B cell (primary cell): ENCODE results near the gene CHST8. TPM values are rescaled to one million over a fixed set of nuclear protein-coding genes. Genes with fewer than 3 reads are reported as not detected.

Experiments
- ATAC-seq: fragments of 200-7000 bp; cut with Tn5 transposase; one replicate; pipeline ENCODE4 v1.10.0; 2021; ENCODE audit warnings: low read depth, mild to moderate bottlenecking, moderate number of reproducible peaks, moderate library complexity
- CTCF ChIA-PET: fragments of 350-600 bp; sonication (Branson Sonifier 250); formaldehyde crosslinking; loops from one replicate; lab custom pipeline; 2021; ENCODE audit warnings: antibody characterized with exemption, inconsistent platforms; lab: Charles Lee
- POLR2A ChIA-PET: fragments of 350-600 bp; sonication (Branson Sonifier 250); formaldehyde crosslinking; loops from one replicate; lab custom pipeline; 2021; ENCODE audit warnings: antibody characterized with exemption; lab: Charles Lee
- DNase-seq: peaks from one replicate; pipeline ENCODE4 v3.0.0; 2013
- H2AFZ ChIP-seq: 2 replicates; pipeline ENCODE4 v1.6.1; 2012; ENCODE audit warnings: mild to moderate bottlenecking, low read depth, low read length; ENCODE audit not compliant: insufficient read depth, poor library complexity, severe bottlenecking
- H3K27ac ChIP-seq, 2 donors: 1 replicate in 1 of 2; 2 replicates in 1 of 2; pipeline ENCODE4 v1.5.1; 2012 to 2013; ENCODE audit warnings: low read length in 2 of 2, mild to moderate bottlenecking in 2 of 2, moderate library complexity in 1 of 2
- H3K27me3 ChIP-seq, 4 experiments: fragments of 200-600 bp in 1 of 4; sonication (generic) in 1 of 4; replicated peaks in 1 of 4; 1 replicate in 2 of 4; 2 replicates in 2 of 4; pipeline versions ENCODE4 v1.6.1 to v1.7.0; 2013 to 2016; ENCODE audit warnings: low read length in 3 of 4, mild to moderate bottlenecking in 2 of 4, mixed read lengths in 1 of 4, moderate library complexity in 1 of 4; ENCODE audit not compliant: insufficient read depth in 4 of 4, control insufficient read depth in 3 of 4; ENCODE audit errors: control extremely low read depth in 1 of 4
- H3K36me3 ChIP-seq, 2 experiments: replicated peaks in 1 of 2; 1 replicate in 1 of 2; 2 replicates in 1 of 2; pipeline versions ENCODE4 v1.6.1 to v1.7.1; 2013; ENCODE audit warnings: low read length in 1 of 2; ENCODE audit not compliant: insufficient read depth in 2 of 2, control insufficient read depth in 1 of 2; ENCODE audit errors: control extremely low read depth in 1 of 2, extremely low read depth in 1 of 2
- H3K4me1 ChIP-seq, 2 donors: fragments of 200-600 bp in 1 of 2; sonication (generic) in 1 of 2; 1 replicate in 1 of 2; 2 replicates in 1 of 2; pipeline versions ENCODE4 v1.5.1 to v1.6.1; 2013 to 2017; ENCODE audit warnings: low read length in 2 of 2; ENCODE audit not compliant: control insufficient read depth in 2 of 2, insufficient read depth in 2 of 2
- H3K4me2 ChIP-seq: replicated peaks from 2 replicates; pipeline ENCODE3; 2012; ENCODE audit warnings: mild to moderate bottlenecking, low read depth, low read length; ENCODE audit not compliant: poor library complexity, severe bottlenecking
- H3K4me3 ChIP-seq, 5 experiments: fragments of 200-600 bp in 1 of 5; sonication (generic) in 1 of 5; 1 replicate in 3 of 5; 2 replicates in 2 of 5; pipeline versions ENCODE4 v1.5.1 to v1.7.0; 2011 to 2016; ENCODE audit warnings: low read length in 4 of 5, mild to moderate bottlenecking in 4 of 5, low read depth in 2 of 5, control low read depth in 1 of 5, moderate library complexity in 1 of 5; ENCODE audit not compliant: insufficient read depth in 1 of 5; ENCODE audit errors: control extremely low read depth in 1 of 5, extremely low read depth in 1 of 5
- H3K79me2 ChIP-seq: fragments of 200-600 bp; sonication (generic); one replicate; pipeline ENCODE4 v1.6.0; 2016; ENCODE audit warnings: low read length; ENCODE audit not compliant: control insufficient read depth, insufficient read depth
- H3K9ac ChIP-seq: fragments of 200-600 bp; sonication (generic); 2 replicates; pipeline ENCODE4 v1.6.1; 2017; ENCODE audit warnings: mild to moderate bottlenecking, low read length, moderate library complexity
- H3K9me3 ChIP-seq, 3 donors: one replicate each; pipeline versions ENCODE4 v1.6.1 to v1.7.1; 2013; ENCODE audit warnings: low read length in 2 of 3; ENCODE audit not compliant: control insufficient read depth in 2 of 3, insufficient read depth in 1 of 3; ENCODE audit errors: control extremely low read depth in 1 of 3
- H4K20me1 ChIP-seq: 2 replicates; pipeline ENCODE4 v1.6.0; 2012; ENCODE audit warnings: mild to moderate bottlenecking, low read length; ENCODE audit not compliant: insufficient read depth, control insufficient read depth, poor library complexity, severe bottlenecking
- H3K27ac Mint-ChIP-seq: one replicate; pipeline ENCODE4 v1.8.0; 2021; ENCODE audit warnings: mixed read lengths
- H3K27me3 Mint-ChIP-seq: one replicate; pipeline ENCODE4 v1.8.0; 2021; ENCODE audit warnings: mixed read lengths
- H3K4me1 Mint-ChIP-seq: one replicate; pipeline ENCODE4 v1.8.0; 2021; ENCODE audit warnings: mixed read lengths
- H3K4me3 Mint-ChIP-seq: one replicate; pipeline ENCODE4 v1.8.0; 2021; ENCODE audit warnings: mixed read lengths
- H3K9me3 Mint-ChIP-seq: one replicate; pipeline ENCODE4 v1.8.0; 2022; ENCODE audit warnings: mixed read lengths; ENCODE audit not compliant: insufficient read depth
- CTCF ChIP-seq: fragments of 200-600 bp; IDR thresholded peaks from one replicate; pipeline ENCODE4 v1.8.0; 2022; ENCODE audit warnings: antibody characterized with exemption, mild to moderate bottlenecking
- EZH2 ChIP-seq: IDR thresholded peaks from 2 replicates; pipeline ENCODE4 v1.6.1; 2012; ENCODE audit warnings: borderline replicate concordance, low read depth, mild to moderate bottlenecking, moderate library complexity, low read length; ENCODE audit not compliant: insufficient read depth, poor library complexity, severe bottlenecking
- WGBS: methylation state at CpG from one replicate; pipeline ENCODE4 v1.1.5; 2013; ENCODE audit warnings: missing lambda C conversion rate; ENCODE audit not compliant: insufficient coverage; 5-methylcytosine and 5-hydroxymethylcytosine counted together
- intact Hi-C: fragments of 100-400 bp; cut with micrococcal nuclease; formaldehyde crosslinking; loops from one replicate; pipeline ENCODE4 v1.10.0; 2022
- polyA plus RNA-seq: library from polyadenylated mRNA; depleted of rRNA; stranded (reverse); fragments of >200 nt; gene quantifications from 2 replicates; pipeline ENCODE4 v1.2.3, GENCODE V29; 2012
- total RNA-seq, 2 donors: library from RNA; stranded (reverse); fragments of 120-200 nt in 1 of 2; gene quantifications; 1 replicate in 1 of 2; 2 replicates in 1 of 2; pipeline versions ENCODE4 v1.2.3 to v1.2.4, GENCODE V29; 2013 to 2022

CHST8 gene
- total and polyA plus RNA-seq, 2 donors (not counting 1 experiment from before 2014, with no cell fraction given): not detected

- H3K4me3 ChIP-seq: no peak overlapping the region
- H3K79me2 ChIP-seq: no peaks in the 10 kb centered on the region
- no peak overlapping the region for H3K27ac ChIP-seq
- ATAC-seq (no peak), DNase-seq (no peak)
- H3K9me3 ChIP-seq: no peaks in the 10 kb centered on the region
- ChIA-PET POLR2A (no interaction called here), CTCF (no interaction called here)
- no peaks in the 10 kb centered on the region for H3K9me3 Mint-ChIP-seq
- no peaks in the 10 kb centered on the region for H3K36me3 ChIP-seq
- H4K20me1 ChIP-seq: no peaks in the 10 kb centered on the region
- H3K4me2 ChIP-seq: no peak overlapping the region
- no peak overlapping the region for H3K27ac Mint-ChIP-seq
- peaks cover 4% of the 10 kb centered on the region for H3K27me3 Mint-ChIP-seq
- TF ChIP-seq EZH2 (no peak), CTCF (no peak)
- no peaks in the 10 kb centered on the region for H3K27me3 ChIP-seq
- no peak overlapping the region for H3K4me3 Mint-ChIP-seq
- no peaks in the 10 kb centered on the region for H3K4me1 ChIP-seq
- WGBS: 52% methylated on average over 7 of the region's 12 CpGs
- no peaks in the 10 kb centered on the region for H3K4me1 Mint-ChIP-seq
- intact Hi-C loops: no loop called here
- H2AFZ ChIP-seq: no peak overlapping the region
- no peak overlapping the region for H3K9ac ChIP-seq
Observed at GRCh38 chr19:33758541-33759013, 136.8 kb downstream of the CHST8 start.

GRCh38 chr19:33759356-33759755, 137.6 kb downstream of the CHST8 start:
- ATAC-seq: no peak
- H2AFZ ChIP-seq: no peak overlapping the region
- CTCF ChIA-PET: no interaction called here
- no peak for TF ChIP-seq CTCF
- TF ChIP-seq EZH2: no peak
- no peaks in the 10 kb centered on the region for H3K79me2 ChIP-seq
- POLR2A ChIA-PET: no interaction called here
- no peak overlapping the region for H3K27ac Mint-ChIP-seq
- intact Hi-C loops: no loop called here
- no peaks in the 10 kb centered on the region for H3K27me3 ChIP-seq
- H3K4me1 Mint-ChIP-seq: no peaks in the 10 kb centered on the region
- H3K9ac ChIP-seq: no peak overlapping the region
- peaks cover 4% of the 10 kb centered on the region for H3K27me3 Mint-ChIP-seq
- H4K20me1 ChIP-seq: no peaks in the 10 kb centered on the region
- H3K9me3 ChIP-seq: no peaks in the 10 kb centered on the region
- no peak overlapping the region for H3K4me2 ChIP-seq
- H3K36me3 ChIP-seq: no peaks in the 10 kb centered on the region
- no peak for DNase-seq
- WGBS: 95% methylated on average over 7 of the region's 7 CpGs
- H3K9me3 Mint-ChIP-seq: no peaks in the 10 kb centered on the region
- no peaks in the 10 kb centered on the region for H3K4me1 ChIP-seq
- H3K4me3 Mint-ChIP-seq: no peak overlapping the region
- H3K4me3 ChIP-seq: no peak overlapping the region
- no peak overlapping the region for H3K27ac ChIP-seq
